OCI-LY7 (cell line): ENCODE results near the gene TNC.

ENCODE experiments used
- CTCF ChIP-seq: fragments of 200-600 bp; sonication (generic); conservative IDR thresholded peaks from 2 replicates; pipeline ENCODE4 v1.5.1; 2014; ENCODE audit warnings: mild to moderate bottlenecking, antibody characterized with exemption, low read length, moderate library complexity, mixed read lengths
- EZH2phosphoT487 ChIP-seq: fragments of 200-600 bp; sonication (generic); IDR thresholded peaks from 2 replicates; pipeline ENCODE4 v1.6.1; 2018; ENCODE audit warnings: low read depth, borderline replicate concordance, mild to moderate bottlenecking, mixed run types, antibody characterized with exemption, low read length, moderate library complexity, mixed read lengths

- no peak for TF ChIP-seq EZH2phosphoT487
- no peak for TF ChIP-seq CTCF
Observed at GRCh38 chr9:115069302-115069701, 48.7 kb downstream of the TNC start.
